Body of pancreas (tissue), 4 donors: ENCODE measurements around the gene LRRC63.

Source experiments
- CTCF ChIP-seq, 7 experiments: fragments of 450-650 bp in 4 of 7; fragments of 200-600 bp in 3 of 7; sonication (generic) in 3 of 7; IDR thresholded peaks; one replicate each; pipeline ENCODE4 v1.5.1; 2016 to 2019; ENCODE audit warnings: antibody characterized with exemption in 7 of 7
- POLR2A ChIP-seq, 3 donors: fragments of 450-650 bp; IDR thresholded peaks; one replicate each; pipeline ENCODE4 v1.6.1; 2016; ENCODE audit warnings: antibody characterized with exemption in 3 of 3, mild to moderate bottlenecking in 2 of 3

- TF ChIP-seq CTCF (IDR thresholded peaks at IDR 0.05) (no peak), POLR2A (IDR thresholded peaks at IDR 0.05) (no peak)
Measured at GRCh38 chr13:46290434-46290833, 78.7 kb downstream of the LRRC63 start.
